T-helper 2 cell (primary cell): ENCODE results near the gene FAM50B.

ENCODE experiments used
- DNase-seq, 5 experiments: peaks; one replicate each; pipeline versions ENCODE4 v3.0.0 to v3.0.0-alpha.2; 2012 to 2022

The FAM50B gene

DNA sequence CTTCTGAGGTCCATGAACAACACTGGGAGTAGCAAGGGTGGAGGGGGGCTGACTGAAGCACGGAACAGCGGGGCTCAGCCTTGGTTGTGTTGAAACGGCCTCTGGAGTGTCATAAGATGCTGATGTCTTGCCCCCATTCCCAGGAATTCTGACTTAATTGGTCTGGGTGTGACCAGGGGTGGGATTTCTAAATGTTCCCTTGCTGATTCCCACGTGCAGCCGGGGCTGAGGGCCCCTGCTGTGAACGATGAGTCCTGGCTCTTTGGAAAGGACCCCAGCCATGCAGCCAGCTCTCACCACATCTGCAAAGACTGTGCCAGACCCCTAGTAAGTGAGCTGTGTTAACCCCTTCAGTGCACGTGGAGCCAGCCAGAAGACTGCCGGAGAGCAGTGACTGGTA lies 28.6 kb upstream of the FAM50B start:
- no peak for DNase-seq

DNA sequence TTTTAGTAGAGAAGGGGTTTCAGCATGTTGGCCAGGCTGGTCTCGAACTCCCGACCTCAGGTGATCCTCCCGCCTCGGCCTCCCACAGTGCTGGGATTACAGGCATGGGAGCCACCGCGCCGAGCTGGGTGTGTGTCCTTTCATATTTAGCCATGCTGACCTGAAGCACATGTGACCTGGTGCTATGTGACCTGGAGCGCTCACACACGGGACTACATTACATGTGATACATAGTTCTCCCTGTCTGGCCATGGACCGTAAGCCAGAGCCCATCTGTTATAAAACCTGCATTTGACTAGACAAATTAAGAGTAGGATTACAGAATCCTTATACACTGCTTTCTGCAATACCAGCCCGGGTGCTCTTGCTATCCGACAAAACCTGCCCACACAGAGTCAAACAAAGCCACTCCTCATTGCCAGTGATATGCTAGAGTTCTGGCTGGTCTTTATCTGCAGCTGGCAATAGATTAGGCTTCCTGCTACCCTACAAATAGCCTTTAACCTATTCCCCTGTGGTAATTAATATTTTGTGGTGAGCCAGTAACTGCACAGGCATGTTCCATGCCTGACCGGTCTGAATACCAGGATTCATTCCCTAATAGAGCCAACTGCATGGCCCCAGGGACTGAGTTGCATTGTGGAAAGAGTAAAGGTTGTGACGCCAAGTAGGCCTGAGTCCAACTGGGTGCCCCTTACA lies 26.3 kb upstream of the FAM50B start:
- no peak for DNase-seq

DNA sequence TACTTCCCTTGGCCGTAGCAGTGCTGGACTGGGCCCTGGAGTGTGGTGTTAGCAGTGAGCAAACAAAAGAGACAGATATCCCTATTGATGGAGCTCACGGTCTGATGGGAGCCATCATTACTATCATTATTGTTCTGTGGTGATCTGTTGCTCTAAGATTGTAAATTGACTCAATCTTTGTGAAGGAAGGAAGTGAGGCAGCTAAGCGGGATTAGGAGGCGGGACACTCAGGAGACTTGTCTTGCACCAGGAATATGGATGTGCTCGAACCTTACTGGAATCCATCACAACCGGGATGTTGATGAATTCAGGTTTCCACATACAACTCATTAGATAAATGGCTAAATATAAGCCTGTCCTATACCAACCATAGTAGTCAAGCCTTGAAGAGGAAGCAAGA lies 25.5 kb upstream of the FAM50B start:
- no peak for DNase-seq

DNA sequence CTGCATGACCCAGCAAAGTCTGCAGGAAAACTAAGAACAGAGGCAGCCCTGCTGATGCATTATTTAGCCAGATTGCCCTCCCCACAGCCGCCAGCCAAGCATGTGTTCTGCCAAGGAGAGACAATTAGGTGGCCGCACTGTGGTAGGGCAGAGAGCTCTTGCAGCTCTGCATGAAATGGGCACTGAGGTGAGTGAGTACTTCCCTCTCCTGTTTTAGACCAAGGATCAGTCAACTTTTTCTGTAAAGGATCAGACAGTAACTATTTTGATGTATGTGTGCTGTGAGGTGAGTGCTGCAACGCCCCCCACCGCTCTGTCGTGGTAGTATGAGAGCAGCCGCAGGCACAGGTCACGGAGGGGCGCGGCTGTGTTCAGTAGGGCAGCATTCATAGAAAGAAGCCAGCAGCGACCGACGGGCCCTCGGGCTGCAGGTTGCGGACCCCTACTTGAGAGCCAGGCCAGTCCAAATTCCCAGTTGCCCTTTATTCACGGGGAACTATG lies 23.8 kb upstream of the FAM50B start:
- DNase-seq = no peak

DNA sequence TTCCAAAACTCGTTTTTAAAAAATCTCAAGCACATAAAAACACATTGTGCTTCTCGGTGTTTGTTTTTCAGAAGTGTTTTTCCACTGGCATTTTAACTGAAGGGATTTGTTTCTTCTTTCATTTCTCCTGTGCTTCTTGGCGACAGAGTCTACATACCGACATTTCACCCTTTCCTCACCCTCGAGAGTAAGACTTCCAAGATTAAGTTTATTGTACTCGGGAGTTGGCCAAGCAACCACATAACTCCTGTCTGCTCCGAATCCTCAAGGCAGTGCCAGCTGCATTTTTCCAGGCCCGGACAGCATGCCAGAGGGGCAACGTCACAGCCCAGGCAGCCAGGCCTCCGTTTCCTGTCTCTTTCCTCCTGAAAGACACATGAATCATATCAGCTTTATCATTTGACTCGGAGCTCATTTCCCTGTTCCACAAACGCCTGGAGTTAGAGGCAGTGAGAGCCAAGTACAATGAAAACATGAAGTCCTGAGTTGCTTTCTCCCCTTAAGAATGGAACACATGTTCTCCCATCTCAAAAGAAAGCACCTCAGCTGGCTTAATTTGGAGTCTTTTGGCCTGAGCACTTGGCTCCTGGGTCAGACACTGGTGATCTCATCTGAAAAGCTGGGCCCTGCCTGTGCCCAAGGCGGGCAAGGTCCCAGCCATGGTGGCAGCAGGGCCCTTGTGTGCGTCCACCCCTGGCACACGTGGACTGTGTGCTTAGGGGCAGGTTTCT lies 23.2 kb upstream of the FAM50B start:
- no peak for DNase-seq

DNA sequence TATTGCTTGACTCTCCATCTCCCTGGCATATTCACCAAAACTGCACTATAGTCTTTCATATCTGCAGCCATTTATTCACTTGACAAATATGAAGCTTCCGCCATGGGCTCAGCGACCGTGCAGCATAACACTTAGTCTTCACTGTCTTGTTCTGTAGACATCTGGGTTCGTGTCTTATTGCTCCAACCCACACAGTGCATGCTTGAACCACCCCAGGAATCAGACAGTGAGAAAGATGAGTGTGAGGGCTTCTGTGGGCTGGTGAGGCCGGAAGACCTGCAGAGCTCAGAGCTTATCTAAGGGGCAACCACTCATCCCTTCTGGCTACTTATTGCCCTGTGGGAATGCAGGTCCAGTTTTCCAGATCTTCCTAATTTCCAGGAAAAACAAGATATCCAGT lies 19.9 kb upstream of the FAM50B start:
- DNase-seq = no peak

DNA sequence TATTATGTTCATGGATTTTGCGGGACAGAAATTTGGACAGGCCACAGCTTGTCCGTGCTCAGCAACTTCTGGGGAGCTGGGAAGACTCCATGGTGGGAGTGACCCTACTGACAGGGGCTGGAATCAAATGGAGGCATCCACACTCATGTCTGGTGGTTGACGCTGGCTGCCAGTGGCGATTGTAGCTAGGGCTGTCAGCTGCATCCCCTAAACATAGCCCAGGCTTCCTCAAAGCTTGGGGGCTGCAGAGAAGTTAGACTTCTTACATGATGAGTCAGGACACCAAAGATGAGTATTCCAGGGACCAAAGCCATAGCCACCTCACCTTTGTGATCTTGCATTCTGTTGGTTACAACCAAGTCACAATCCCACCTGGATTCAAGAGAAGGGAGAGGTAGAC lies 18.4 kb upstream of the FAM50B start:
- no peak for DNase-seq

DNA sequence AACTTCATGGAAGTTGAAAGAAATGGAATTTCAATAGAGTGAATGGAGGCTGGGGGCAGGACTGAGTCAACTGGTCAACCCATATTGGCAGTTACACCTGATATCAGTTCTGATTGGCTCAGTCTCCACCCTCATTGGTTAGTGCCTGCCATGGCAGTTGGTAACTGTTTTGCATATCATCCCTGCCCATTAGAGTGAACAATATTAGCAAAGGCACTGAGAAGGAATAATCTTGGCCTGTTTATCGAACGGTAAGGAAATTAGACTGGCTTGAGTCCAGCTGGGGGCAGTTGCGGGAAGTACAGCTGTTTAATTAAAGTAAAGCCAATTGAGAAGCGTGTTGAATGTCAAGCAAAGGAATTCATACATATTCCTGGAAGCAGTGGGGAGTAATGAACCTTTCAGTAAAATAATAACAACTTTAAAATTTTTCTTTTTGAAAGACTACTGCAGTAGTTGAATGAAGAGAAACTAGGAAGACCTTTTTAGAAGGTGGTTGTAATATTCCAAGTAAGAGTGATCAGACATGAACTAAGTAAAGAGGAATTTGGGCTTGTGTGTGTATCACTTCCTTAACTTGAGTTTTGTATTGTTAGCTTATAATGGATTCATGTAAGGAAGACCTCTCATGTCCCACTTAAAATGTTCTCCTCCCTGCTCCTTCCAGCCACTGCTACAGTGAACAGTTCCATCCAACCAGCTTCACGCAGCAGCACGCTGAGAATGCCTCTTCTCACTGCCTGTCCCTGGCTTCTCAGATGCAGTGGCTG lies 17.2 kb upstream of the FAM50B start:
- no peak for DNase-seq

DNA sequence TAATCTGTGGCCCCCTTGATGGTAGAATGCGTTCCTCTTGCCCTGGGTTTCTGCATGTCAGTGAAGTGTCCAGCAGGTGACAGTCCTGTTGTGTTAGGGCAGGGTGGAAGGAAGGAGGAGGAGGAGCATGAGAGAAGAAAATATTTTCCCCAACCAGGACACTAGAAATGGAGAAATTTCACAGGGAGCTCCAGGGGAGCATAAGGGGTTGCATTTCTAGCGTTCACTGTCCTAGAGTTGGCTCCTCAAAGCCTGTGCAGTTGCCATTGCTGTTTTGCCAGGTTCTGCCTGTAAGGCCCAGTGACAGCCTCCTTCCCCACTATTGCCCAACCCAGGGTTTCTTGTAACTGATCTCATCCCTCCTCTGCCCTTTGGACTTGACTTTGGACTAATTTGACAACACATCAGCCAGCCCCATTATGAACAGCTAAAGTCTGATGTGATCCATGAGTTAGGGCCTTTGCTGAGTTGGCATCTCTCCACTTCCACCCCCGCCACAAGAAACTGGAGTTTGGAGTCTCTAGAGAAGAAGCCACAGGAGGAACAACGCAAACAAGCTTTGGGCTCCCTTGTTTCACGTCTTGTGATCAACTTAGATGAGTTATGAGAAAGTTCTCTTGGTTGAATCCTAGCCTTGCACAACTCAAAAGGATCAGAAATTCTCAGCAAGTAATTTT lies 14.0 kb upstream of the FAM50B start:
- DNase-seq = no peak

DNA sequence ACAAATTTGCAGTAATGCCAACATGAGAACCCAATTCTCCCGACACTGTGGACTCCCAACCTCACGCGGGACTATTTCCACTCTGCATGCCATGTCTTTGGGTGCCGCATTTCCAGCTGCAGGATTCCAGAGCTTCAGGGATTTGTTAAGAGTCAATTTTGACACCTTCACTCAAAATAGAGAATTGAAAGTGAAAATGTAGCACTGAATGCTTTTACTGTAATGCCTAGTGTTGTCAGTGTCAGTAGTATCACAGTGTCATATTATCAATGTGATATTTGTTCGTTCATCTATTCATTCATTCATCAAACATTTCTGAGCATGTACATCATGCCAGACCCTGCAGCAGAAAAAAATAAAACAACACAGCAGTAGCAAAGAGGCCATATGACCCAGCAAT lies 13.4 kb upstream of the FAM50B start:
- DNase-seq = no peak

DNA sequence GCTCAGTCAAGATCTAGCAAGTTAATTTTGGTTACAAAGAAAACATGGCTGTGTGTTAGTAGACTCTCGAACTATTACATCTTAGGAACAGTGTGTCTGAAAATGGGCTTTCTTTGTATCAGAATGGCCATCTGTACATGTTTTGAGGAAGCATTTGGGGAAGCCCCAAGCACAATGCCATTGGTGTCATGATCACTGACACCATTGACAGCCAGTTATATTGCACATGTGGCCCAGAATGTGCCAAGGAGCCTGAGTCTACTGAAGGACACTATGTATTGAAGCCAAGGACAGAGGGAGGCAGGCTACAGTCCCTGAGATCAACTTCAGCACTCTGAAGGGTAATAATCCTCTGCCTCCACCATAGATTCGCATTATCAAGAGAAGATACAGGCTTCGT lies 12.6 kb upstream of the FAM50B start:
- no peak for DNase-seq

DNA sequence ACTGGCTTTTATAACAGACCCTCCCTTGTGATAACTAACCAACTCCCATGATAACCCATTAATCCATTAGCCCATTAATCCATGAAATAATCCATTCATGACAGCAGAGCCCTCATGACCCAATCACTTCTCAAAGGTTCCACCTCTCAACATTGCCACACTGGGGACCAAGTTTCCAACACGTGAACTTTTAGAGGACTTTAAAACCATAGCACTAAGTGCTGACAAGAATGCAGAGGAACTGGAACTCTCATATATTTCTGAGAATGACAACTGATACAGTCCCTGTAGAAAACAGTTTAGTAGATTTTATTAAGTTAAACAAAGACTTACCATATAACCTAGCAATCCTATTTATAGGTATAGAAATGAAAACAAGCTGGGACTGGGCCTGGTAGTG lies 11.4 kb upstream of the FAM50B start:
- DNase-seq = no peak

DNA sequence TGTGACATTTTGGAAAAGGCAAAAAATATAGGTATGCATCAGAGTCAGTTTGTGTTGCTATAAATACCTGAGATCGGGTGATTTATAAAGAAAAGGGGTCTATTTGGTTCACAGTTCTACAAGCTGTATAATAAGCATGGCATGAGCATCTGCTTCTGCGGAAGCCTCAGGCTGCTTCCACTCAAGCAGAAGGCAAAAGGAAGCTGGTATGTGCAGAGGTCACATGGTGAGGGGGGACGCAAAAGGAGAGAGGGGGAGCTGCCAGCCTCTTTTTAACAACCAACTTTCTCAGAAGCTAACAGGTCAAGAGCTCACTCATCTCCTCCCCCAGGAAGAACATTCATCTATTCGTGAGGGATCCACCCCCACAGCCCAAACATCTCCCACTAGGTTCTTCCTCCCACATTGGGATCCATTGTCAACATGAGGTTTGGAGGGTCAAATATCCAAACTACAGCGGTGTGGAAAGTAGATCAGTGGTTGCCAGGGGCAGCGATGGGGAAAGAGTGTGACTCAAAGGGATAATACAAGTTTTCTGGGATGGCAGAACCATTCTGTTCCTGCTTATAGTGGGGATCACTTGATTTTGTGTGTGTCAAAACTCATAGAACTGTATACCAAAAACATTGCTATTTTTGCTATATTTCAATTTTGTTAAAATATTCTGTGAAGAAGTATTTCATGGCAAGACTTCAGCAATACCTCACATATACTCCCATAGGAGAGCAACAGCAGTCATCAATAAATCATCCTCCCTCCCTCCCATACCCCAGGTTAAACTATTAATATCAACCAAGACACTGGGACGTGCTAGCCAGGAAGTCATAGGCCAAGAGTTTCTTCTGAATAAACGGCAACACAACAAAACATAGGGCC lies 9.9 kb upstream of the FAM50B start:
- DNase-seq = no peak

DNA sequence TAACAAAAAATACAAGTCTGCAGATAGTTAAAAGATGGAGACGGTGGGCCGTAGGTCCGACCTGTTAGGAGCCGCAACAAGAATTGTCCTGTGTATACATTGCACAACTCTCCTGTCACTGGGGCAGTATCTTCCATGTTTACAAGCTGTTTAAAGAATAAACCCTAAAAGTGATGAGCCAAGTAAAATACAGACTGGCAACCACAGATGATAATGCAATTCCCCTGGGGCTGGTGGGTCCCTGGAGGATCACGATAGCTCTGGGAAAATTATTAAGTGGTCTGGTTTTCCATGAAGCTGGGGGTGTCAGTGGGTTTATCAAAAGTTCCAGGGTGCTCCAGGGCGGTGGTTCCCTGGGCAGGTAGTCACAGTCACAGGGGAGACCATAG lies 8.1 kb upstream of the FAM50B start:
- DNase-seq = no peak

DNA sequence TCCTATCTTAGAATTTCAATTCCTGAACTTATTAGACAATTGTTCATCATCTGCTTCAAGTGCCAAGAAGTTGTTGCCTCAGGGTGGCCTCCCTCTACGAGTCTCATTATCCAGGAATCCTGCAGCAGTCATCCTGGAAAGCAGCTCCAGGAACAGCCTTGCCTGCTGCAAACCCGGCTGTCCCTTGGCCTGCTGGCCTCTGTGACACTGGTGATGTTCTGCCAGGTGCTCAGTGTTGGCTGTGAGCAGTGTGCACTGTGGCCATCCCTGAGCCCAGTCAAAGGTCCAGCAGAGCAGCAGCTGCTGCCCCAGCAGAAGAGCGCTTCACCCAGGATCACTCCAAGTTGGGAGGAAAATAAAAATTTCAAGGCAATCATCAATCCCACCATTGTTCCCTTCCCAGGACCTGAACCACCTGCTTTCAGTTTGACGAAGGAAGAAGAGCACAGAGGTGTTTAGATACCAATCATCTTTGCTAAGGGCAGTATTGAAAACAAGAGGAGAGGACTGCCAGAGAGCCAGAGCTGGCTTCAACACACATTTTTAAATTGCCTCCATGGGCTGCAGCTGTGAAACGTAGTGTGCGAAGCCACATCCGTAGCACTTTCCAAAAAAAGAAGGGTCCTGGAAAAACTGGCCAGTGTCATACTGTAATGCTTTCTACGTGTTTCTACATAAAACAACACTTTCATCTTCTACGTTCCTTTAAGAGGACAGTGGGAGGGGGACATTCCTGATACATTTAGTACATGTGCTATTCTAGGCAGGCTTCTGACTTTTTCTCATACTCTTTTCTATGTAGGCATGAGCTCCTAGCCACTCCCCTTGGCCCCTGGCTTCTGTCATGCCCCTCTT lies 7.2 kb upstream of the FAM50B start:
- DNase-seq = no peak

DNA sequence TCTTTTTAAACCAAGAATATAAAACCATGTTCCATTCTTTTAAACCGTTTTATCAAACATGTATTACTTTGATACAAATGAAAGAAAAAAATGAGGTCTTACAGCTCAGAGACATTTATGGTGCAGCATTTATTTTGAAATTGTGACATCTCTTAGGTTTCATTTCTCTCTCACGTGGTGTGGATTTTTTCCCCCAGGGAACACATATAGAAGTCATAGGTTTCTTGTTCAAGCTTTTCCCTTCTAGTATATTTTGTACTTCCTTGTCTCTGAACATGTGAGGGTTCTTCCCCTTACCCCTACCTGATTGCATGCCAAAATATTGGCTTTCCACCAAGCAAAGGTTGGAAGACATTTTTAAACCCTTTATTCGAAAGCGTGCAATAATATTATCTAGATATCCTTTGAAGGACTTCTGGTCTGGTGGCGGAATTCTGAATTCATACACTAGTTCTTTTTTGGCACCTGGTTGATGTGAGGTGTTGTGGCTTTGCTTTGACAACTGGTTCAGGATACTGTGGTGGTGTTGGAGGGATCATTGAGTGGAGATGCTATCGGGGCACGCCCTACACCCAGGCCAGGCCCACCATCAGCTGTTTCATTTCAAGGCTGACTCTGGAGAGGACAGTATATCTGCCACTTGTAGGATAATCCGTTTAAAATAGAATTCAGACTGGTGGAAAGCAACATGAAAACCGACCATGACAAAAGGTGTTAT lies 5.6 kb upstream of the FAM50B start:
- DNase-seq = no peak

DNA sequence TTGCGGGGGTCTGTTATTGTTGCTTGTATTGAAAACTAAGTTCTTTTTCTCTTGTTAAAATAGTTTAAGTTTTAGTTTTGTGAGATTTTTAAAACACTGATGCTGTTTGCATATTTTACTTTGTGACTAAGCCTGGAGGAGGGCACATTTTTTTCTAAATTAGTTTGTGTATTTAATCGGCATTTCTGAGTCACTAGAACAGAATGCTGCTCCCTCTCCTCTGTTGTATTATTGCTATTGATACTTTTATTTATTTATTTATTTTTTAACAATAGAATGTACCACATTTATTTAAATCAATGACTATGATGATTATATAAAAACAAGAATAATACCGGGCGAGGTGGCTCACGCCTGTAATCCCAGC lies 5.1 kb upstream of the FAM50B start:
- DNase-seq = no peak

DNA sequence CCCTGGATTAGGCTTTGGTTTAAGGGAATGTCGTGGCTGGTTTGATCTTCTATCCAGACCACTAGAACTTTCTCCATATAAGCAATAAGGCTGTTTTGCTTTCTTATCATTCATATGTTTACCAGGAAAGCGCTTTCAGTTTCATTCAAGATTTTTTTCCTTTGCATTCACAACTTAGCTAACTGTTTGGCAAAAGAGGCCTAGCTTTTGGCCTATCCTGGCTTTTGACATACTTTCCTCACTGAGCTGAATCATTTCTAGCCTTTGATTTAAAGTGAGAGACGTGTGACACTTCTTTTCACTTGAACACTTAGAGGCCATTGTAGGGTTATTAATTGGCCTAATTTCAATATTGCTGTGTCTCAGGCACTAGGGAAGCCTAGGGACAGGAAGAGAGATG lies 1.7 kb upstream of the FAM50B start:
- peak in 1 of 5 experiments; percentile 69 for DNase-seq

DNA sequence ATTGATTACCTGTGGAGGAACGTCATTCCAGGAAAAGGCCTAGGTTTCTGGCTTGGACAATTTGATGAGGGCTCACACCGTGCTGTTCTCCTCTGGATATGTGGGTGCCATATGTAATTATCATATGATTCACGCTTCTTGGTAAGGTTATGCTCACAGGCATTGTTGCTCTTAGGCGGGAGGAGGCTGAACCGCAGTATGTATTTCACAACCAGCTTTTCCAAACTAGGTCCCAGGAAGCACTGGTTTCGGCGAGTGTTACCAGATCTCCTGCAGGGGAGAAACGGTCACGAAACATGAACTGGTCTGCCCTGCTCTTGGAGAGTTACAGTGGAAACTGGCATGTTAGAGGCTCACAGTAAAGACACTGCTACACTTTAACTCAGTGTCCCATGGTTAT lies 793 bp upstream of the FAM50B start:
- DNase-seq = no peak

DNA sequence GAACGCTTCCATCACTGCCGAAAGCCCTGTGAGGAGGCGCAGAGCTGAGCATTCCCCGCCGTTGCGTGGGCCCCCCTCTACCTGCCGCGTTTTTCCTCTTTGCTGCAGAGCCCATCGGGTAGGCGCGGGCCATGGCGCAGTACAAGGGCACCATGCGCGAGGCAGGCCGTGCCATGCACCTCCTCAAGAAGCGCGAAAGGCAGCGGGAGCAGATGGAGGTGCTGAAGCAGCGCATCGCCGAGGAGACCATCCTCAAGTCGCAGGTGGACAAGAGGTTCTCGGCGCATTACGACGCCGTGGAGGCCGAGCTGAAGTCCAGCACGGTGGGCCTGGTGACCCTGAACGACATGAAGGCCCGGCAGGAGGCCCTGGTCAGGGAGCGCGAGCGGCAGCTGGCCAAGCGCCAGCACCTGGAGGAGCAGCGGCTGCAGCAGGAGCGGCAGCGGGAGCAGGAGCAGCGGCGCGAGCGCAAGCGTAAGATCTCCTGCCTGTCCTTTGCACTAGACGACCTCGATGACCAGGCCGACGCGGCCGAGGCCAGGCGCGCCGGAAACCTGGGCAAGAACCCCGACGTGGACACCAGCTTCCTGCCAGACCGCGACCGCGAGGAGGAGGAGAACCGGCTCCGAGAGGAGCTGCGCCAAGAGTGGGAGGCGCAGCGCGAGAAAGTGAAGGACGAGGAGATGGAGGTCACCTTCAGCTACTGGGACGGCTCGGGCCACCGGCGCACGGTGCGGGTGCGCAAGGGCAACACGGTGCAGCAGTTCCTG lies 693 bp downstream of the FAM50B start:
- no peak for DNase-seq
